Body of pancreas (tissue), 4 donors: Measurements from ENCODE around the gene CPNE5. TPM values are rescaled to one million over a fixed set of nuclear protein-coding genes. Genes with fewer than 3 reads are reported as not detected.
"Not testable (repeated sequence)": the region's sequence is repeated elsewhere in the genome, so short reads cannot be mapped to it uniquely, and the experiment has no call there.

Experiments
- ATAC-seq: fragments of 150-250 bp; one replicate; pipeline ENCODE4 v1.9.1; 2016
- DNase-seq, 4 donors: peaks; one replicate each; pipeline ENCODE4 v3.0.0-alpha.2; 2019
- H3K27ac ChIP-seq, 4 donors: fragments of 200-600 bp; sonication (generic); 1 replicate in 3 of 4; 2 replicates in 1 of 4; pipeline versions ENCODE4 v1.5.1 to v1.6.1; 2016 to 2019; ENCODE audit warnings: mild to moderate bottlenecking in 1 of 4, mixed read lengths in 1 of 4, moderate library complexity in 1 of 4
- H3K27me3 ChIP-seq, 2 donors: fragments of 200-600 bp; sonication (generic); one replicate each; pipeline ENCODE4 v1.6.0; 2016; ENCODE audit warnings: mild to moderate bottlenecking in 1 of 2
- H3K36me3 ChIP-seq, 2 donors: fragments of 200-600 bp; sonication (generic); replicated peaks in 1 of 2; 2 replicates each; pipeline ENCODE4 v1.5.1; 2016; ENCODE audit warnings: low read depth in 2 of 2; ENCODE audit not compliant: insufficient read depth in 1 of 2
- H3K4me1 ChIP-seq: fragments of 200-600 bp; sonication (generic); one replicate; pipeline ENCODE4 v1.6.0; 2016
- H3K4me3 ChIP-seq, 2 donors: fragments of 200-600 bp; sonication (generic); 1 replicate in 1 of 2; 2 replicates in 1 of 2; pipeline ENCODE4 v1.5.1; 2016 to 2019
- H3K9me3 ChIP-seq, 3 donors: fragments of 200-600 bp; sonication (generic); 1 replicate in 2 of 3; 2 replicates in 1 of 3; pipeline ENCODE4 v1.5.1; 2016
- POLR2A ChIP-seq, 3 donors: fragments of 450-650 bp; IDR thresholded peaks; one replicate each; pipeline ENCODE4 v1.6.1; 2016; ENCODE audit warnings: antibody characterized with exemption in 3 of 3, mild to moderate bottlenecking in 2 of 3
- WGBS, 2 donors: methylation state at CpG; one replicate each; pipeline ENCODE4 v1.1.5; 2017; 5-methylcytosine and 5-hydroxymethylcytosine counted together
- intact Hi-C: fragments of 100-400 bp; cut with DNase I; formaldehyde crosslinking; loops from one replicate; pipeline ENCODE4 v1.15.1; 2023
- total RNA-seq, 2 donors: library from RNA; depleted of rRNA; stranded (reverse); fragments of >200 nt; gene quantifications; one replicate each; pipeline ENCODE4 v1.1.0, GENCODE V29; 2016
- TF ChIP-seq, protein P1 (sequence below), 7 experiments: fragments of 450-650 bp in 4 of 7; fragments of 200-600 bp in 3 of 7; sonication (generic) in 3 of 7; IDR thresholded peaks; one replicate each; pipeline ENCODE4 v1.5.1; 2016 to 2019; ENCODE audit warnings: antibody characterized with exemption in 7 of 7

CPNE5 gene
- total RNA-seq, 2 donors from 2014 or later, result 0.78 TPM; not detected in 1

- intact Hi-C loops, result no loop called here
- Histone ChIP-seq H3K4me1 (no peaks in the 10 kb centered on the region), H3K27ac (no peak overlapping the region), H3K4me3 (no peak overlapping the region), H3K36me3 (no peaks in the 10 kb centered on the region), H3K27me3 (no peaks in the 10 kb centered on the region), H3K9me3 (no peaks in the 10 kb centered on the region)
- WGBS, 2 donors, result 79 to 80% methylated on average over 10 of the region's 10 CpGs
- no peak for DNase-seq
- TF ChIP-seq, protein P1, sequence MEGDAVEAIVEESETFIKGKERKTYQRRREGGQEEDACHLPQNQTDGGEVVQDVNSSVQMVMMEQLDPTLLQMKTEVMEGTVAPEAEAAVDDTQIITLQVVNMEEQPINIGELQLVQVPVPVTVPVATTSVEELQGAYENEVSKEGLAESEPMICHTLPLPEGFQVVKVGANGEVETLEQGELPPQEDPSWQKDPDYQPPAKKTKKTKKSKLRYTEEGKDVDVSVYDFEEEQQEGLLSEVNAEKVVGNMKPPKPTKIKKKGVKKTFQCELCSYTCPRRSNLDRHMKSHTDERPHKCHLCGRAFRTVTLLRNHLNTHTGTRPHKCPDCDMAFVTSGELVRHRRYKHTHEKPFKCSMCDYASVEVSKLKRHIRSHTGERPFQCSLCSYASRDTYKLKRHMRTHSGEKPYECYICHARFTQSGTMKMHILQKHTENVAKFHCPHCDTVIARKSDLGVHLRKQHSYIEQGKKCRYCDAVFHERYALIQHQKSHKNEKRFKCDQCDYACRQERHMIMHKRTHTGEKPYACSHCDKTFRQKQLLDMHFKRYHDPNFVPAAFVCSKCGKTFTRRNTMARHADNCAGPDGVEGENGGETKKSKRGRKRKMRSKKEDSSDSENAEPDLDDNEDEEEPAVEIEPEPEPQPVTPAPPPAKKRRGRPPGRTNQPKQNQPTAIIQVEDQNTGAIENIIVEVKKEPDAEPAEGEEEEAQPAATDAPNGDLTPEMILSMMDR (IDR thresholded peaks at IDR 0.05), result no peak
- no peak for TF ChIP-seq POLR2A (IDR thresholded peaks at IDR 0.05)
- no peak for ATAC-seq
These were observed 124.7 kb downstream of the CPNE5 start for GRCh38 chr6:36714511-36714910.

DNA sequence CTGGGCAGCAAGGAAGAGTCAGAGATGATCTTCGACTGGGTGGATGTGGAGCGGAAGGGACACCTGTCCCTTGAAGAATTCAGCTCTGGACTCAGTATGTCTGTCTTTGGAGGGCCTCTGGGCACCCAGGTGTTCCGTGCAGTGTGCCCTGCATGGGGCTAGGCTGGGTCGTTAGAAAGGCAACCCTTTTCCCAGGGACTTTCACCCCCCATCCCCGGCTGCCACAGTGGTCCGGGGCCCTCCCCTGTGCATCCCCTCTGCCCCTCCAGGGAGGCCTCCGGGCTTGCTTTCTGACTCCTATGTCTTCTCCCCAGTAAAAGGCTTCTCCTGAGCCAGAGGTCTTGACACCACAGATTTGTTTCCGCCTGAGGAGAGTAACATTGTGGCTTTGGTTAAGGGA is 125.4 kb downstream of the CPNE5 start:
- Histone ChIP-seq H3K9me3 (no peaks in the 10 kb centered on the region), H3K27ac (no peak overlapping the region), H3K36me3 (no peaks in the 10 kb centered on the region), H3K4me1 (no peaks in the 10 kb centered on the region), H3K27me3 (no peaks in the 10 kb centered on the region), H3K4me3 (no peak overlapping the region)
- WGBS, 2 donors, result 79 to 89% methylated on average over 6 to 8 of the region's 8 CpGs
- no peak for TF ChIP-seq POLR2A (IDR thresholded peaks at IDR 0.05)
- TF ChIP-seq, protein P1 (IDR thresholded peaks at IDR 0.05), result no peak
- DNase-seq, result no peak
- intact Hi-C loops, result no loop called here
- ATAC-seq, result no peak

DNA sequence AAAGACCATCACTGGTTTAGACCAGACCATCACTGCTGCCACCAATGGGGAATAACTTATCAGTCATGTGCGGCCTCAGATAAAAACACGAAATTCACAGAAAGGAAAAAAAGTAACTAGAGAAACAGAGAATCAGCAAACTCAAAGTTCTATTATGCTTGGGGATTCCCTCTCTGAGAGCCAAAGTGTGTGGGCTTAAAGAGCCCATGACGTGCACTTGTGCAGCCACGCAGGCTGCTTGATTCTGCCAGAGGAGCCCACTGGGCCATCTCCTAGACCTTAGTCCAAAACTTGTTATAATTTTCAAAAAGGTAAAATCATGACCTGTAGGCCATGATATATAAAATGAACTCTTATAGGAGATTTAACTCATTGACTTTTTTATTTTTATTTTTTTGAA is 126.4 kb downstream of the CPNE5 start:
- intact Hi-C loops, result no loop called here
- Histone ChIP-seq H3K4me1 (no peaks in the 10 kb centered on the region), H3K27ac (no peak overlapping the region), H3K4me3 (no peak overlapping the region), H3K9me3 (no peaks in the 10 kb centered on the region), H3K36me3 (no peaks in the 10 kb centered on the region), H3K27me3 (no peaks in the 10 kb centered on the region)
- no peak for TF ChIP-seq POLR2A (IDR thresholded peaks at IDR 0.05)
- TF ChIP-seq, protein P1 (IDR thresholded peaks at IDR 0.05), result no peak
- WGBS, 2 donors, result 89 to 91% methylated on average over 4 of the region's 4 CpGs
- DNase-seq, result no peak
- no peak for ATAC-seq

GRCh38 chr6:36706339-36706738 is 132.9 kb downstream of the CPNE5 start:
- no peaks in the 10 kb centered on the region for H3K27me3 ChIP-seq
- no peaks in the 10 kb centered on the region for H3K36me3 ChIP-seq
- TF ChIP-seq, protein P1 (IDR thresholded peaks at IDR 0.05), result no peak
- TF ChIP-seq POLR2A (IDR thresholded peaks at IDR 0.05), result no peak
- 33 to 37% methylated on average over 1 of the region's 1 CpG for WGBS, 2 donors
- intact Hi-C loops, result no loop called here
- H3K4me3 ChIP-seq, result no peak overlapping the region
- H3K4me1 ChIP-seq, result no peaks in the 10 kb centered on the region
- H3K9me3 ChIP-seq, result no peaks in the 10 kb centered on the region
- DNase-seq (no peak), ATAC-seq (no peak)
- H3K27ac ChIP-seq, result no peak overlapping the region

DNA sequence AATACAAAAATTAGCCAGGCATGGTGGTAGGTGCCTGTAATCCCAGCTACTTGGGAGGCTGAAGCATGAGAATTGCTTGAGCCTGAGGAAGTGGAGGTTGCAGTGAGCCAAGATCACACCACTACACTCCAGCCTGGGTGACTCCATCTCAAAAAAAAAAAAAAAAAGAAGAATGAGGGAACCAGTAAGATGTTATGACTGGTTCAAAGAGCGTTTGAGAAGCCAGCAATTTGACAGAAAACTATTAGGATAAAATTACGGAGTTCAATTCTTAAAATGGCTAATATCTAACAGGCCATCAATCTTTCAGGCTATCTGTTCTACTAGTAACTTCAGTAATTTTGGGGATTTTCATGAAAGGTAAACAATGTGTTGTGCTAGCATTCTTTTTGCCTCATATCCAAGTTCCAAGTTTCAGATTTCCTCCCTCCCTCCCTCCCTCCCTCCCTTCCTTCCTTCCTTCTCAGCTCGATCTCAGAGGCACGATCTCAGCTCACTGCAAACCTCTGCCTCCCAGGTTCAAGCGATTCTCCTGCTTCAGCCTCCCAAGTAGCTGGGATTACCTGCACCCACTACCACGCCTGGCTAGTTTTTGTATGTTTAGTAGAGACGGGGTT is 134.2 kb downstream of the CPNE5 start:
- H3K9me3 ChIP-seq, H3K27me3 ChIP-seq, H3K36me3 ChIP-seq, H3K4me1 ChIP-seq, intact Hi-C loops, DNase-seq, H3K27ac ChIP-seq, H3K4me3 ChIP-seq, ATAC-seq: not testable (repeated sequence)
- 78 to 82% methylated on average over 7 of the region's 7 CpGs for WGBS, 2 donors
